Endothelial cell of umbilical vein (primary cell): ENCODE measurements around the gene TMEM151A. TPM values are rescaled to one million over a fixed set of nuclear protein-coding genes. Genes with fewer than 3 reads are reported as not detected.

Experiments used
- BruUV-seq: library from RNA; stranded (reverse); fragments of 400-500 nt; replicated peaks from 2 replicates; lab custom pipeline; 2021; lab: Mats Ljungman, UMichigan
- CTCF ChIA-PET: fragments of 300-600, 350-600 bp; sonication (Branson Sonifier 250); formaldehyde crosslinking; loops from one replicate; lab custom pipeline; 2021; ENCODE audit warnings: antibody characterized with exemption, inconsistent platforms; lab: Charles Lee
- POLR2A ChIA-PET: fragments of 300-600, 350-600 bp; sonication (Branson Sonifier 250); formaldehyde crosslinking; loops from one replicate; lab custom pipeline; 2021; ENCODE audit warnings: antibody characterized with exemption, inconsistent platforms; lab: Charles Lee
- DNase-seq: peaks from one replicate; pipeline ENCODE4 v3.0.0-alpha.2; 2011; ENCODE audit warnings: low read depth, low spot score
- FAIRE-seq: peaks from 2 replicates; lab custom pipeline; 2011; peaks lifted over from hg19 to GRCh38; lab: Jason Lieb, UNC
- H2AFZ ChIP-seq: 2 replicates; pipeline ENCODE4 v1.6.0; 2012; ENCODE audit warnings: low read depth, low read length, control low read depth, inconsistent platforms
- H3K27ac ChIP-seq: 2 replicates; pipeline ENCODE4 v1.5.1; 2011; ENCODE audit warnings: low read depth, mild to moderate bottlenecking, control low read depth, low read length, moderate library complexity; ENCODE audit not compliant: insufficient read depth
- H3K27me3 ChIP-seq, 2 experiments: 2 replicates each; pipeline versions ENCODE4 v1.6.0 to v1.6.1; 2011; ENCODE audit warnings: low read length in 2 of 2, mixed read lengths in 1 of 2; ENCODE audit not compliant: control insufficient read depth in 2 of 2, insufficient read depth in 2 of 2
- H3K36me3 ChIP-seq, 2 experiments: 2 replicates in 1 of 2; 3 replicates in 1 of 2; pipeline ENCODE4 v1.5.1; 2011; ENCODE audit warnings: low read length in 2 of 2, mild to moderate bottlenecking in 1 of 2, moderate library complexity in 1 of 2; ENCODE audit not compliant: control insufficient read depth in 2 of 2, insufficient read depth in 2 of 2; ENCODE audit errors: extremely low read depth in 1 of 2
- H3K4me1 ChIP-seq: 3 replicates; pipeline ENCODE4 v1.5.1; 2011; ENCODE audit warnings: mild to moderate bottlenecking, low read length; ENCODE audit not compliant: control insufficient read depth, insufficient read depth; ENCODE audit errors: extremely low read depth
- H3K4me2 ChIP-seq: 2 replicates; pipeline ENCODE4 v1.6.1; 2011; ENCODE audit warnings: low read length, control low read depth, mixed read lengths; ENCODE audit not compliant: insufficient read depth
- H3K4me3 ChIP-seq, 3 experiments: fragments of 200-600 bp in 1 of 3; sonication (generic), shearing (Covaris generic) in 1 of 3; replicated peaks in 1 of 3; 2 replicates each; pipeline ENCODE4 v1.5.1; 2011 to 2016; ENCODE audit warnings: control low read depth in 3 of 3, low read length in 3 of 3, mild to moderate bottlenecking in 2 of 3, inconsistent platforms in 1 of 3, low read depth in 1 of 3, moderate library complexity in 1 of 3; ENCODE audit not compliant: insufficient read depth in 1 of 3
- H3K79me2 ChIP-seq: 2 replicates; pipeline ENCODE4 v1.6.0; 2012; ENCODE audit warnings: low read length, inconsistent platforms; ENCODE audit not compliant: control insufficient read depth, insufficient read depth
- H3K9ac ChIP-seq: replicated peaks from 2 replicates; pipeline ENCODE3; 2011; ENCODE audit warnings: low read length, control low read depth; ENCODE audit not compliant: insufficient read depth; ENCODE audit errors: extremely low read depth
- H3K9me1 ChIP-seq: replicated peaks from 3 replicates; pipeline ENCODE4 v1.6.0; 2011; ENCODE audit warnings: mild to moderate bottlenecking, low read length; ENCODE audit not compliant: control insufficient read depth, insufficient read depth; ENCODE audit errors: extremely low read depth
- H3K9me3 ChIP-seq: replicated peaks from 2 replicates; pipeline ENCODE4 v1.5.1; 2012; ENCODE audit warnings: low read length, inconsistent platforms; ENCODE audit not compliant: control insufficient read depth, insufficient read depth
- H4K20me1 ChIP-seq: replicated peaks from 2 replicates; pipeline ENCODE3; 2011; ENCODE audit warnings: mild to moderate bottlenecking, low read length; ENCODE audit not compliant: control insufficient read depth, insufficient read depth; ENCODE audit errors: extremely low read depth
- CTCF ChIP-seq, 2 donors: IDR thresholded peaks; 1 replicate in 1 of 2; 2 replicates in 1 of 2; pipeline ENCODE4 v1.5.1; 2011; ENCODE audit warnings: low read length in 2 of 2, mild to moderate bottlenecking in 2 of 2, moderate library complexity in 2 of 2, control low read depth in 1 of 2, inconsistent platforms in 1 of 2, low read depth in 1 of 2; ENCODE audit not compliant: insufficient read depth in 1 of 2; ENCODE audit errors: extremely low read depth in 1 of 2
- EZH2 ChIP-seq: IDR thresholded peaks from 2 replicates; pipeline ENCODE4 v1.6.1; 2012; ENCODE audit warnings: borderline replicate concordance, low read depth, mild to moderate bottlenecking, moderate library complexity, low read length, inconsistent platforms; ENCODE audit not compliant: severe bottlenecking
- GATA2 ChIP-seq: IDR thresholded peaks from 2 replicates; pipeline ENCODE4 v1.7.0; 2011; ENCODE audit warnings: low read depth, mild to moderate bottlenecking, moderate library complexity, mixed read lengths, low read length; ENCODE audit not compliant: insufficient read length, insufficient read depth
- JUN ChIP-seq: IDR thresholded peaks from 2 replicates; pipeline ENCODE4 v1.6.1; 2011; ENCODE audit warnings: borderline replicate concordance, low read depth; ENCODE audit not compliant: insufficient read length, insufficient read depth
- POLR2A ChIP-seq: IDR thresholded peaks from 2 replicates; pipeline ENCODE4 v1.6.1; 2012; ENCODE audit warnings: low read depth, mild to moderate bottlenecking, control low read depth, low read length
- POLR2AphosphoS5 ChIP-seq: IDR thresholded peaks from 2 replicates; pipeline ENCODE4 v1.6.1; 2012; ENCODE audit warnings: low read depth, mild to moderate bottlenecking, control low read depth, low read length, moderate library complexity; ENCODE audit not compliant: insufficient read depth
- dilution Hi-C: fragments of 300-500 bp; cut with MboI; formaldehyde crosslinking; loops from one replicate; pipeline ENCODE4 v1.15.0; 2019; ENCODE audit warnings: low sequenced_read_pairs; ENCODE audit not compliant: extremely low pct_ligation_motif_present
- intact Hi-C: fragments of 100-400 bp; cut with micrococcal nuclease; formaldehyde crosslinking; loops from one replicate; pipeline ENCODE4 v1.10.0; 2022
- polyA plus RNA-seq, 4 experiments: library from polyadenylated mRNA; depleted of rRNA in 3 of 4; stranded (reverse) in 3 of 4; unstranded in 1 of 4; fragments of >200 nt; gene quantifications; 2 replicates each; pipeline versions ENCODE4 v1.2.1 to v1.2.3, GENCODE V29; 2011 to 2012; ENCODE audit warnings: missing spikeins in 1 of 4
- total RNA-seq: library from RNA; stranded (reverse); gene quantifications from 2 replicates; pipeline ENCODE4 v1.2.3, GENCODE V29; 2021

TMEM151A gene
- total and polyA plus RNA-seq, 2 donors (not counting 3 experiments of a cell fraction or from before 2014, with no cell fraction given): not detected

GRCh38 chr11:66326261-66327111 lies 34.8 kb downstream of the TMEM151A start:
- no peak overlapping the region for H3K4me2 ChIP-seq
- intact Hi-C loops: no loop called here
- no peaks in the 10 kb centered on the region for H3K9me1 ChIP-seq
- no peaks in the 10 kb centered on the region for H4K20me1 ChIP-seq
- ChIA-PET POLR2A (interaction anchor here (1.3 kb wide), 1 partner anchor 15 kb away, joined by 4 read pairs; no protein-coding TSS in a partner anchor), CTCF (interaction anchor here (0.6 to 4.0 kb wide), 4 partner anchors 9 to 17 kb away, joined by 3 to 56 read pairs (median 6); partner anchors contain the start of genes CD248 and RIN1)
- H3K27ac ChIP-seq: no peak overlapping the region
- H3K79me2 ChIP-seq: no peaks in the 10 kb centered on the region
- H3K4me1 ChIP-seq: peaks cover 7% of the 10 kb centered on the region
- H3K9ac ChIP-seq: no peak overlapping the region
- FAIRE-seq (no peak), DNase-seq (no peak)
- TF ChIP-seq POLR2AphosphoS5 (no peak), POLR2A (no peak), JUN (no peak), GATA2 (no peak), CTCF (IDR thresholded peaks at IDR 0.05; ENCODE audit: extremely low read depth in 1 of 2, insufficient read depth in 1 of 2, low read depth in 1 of 2, low read length in 2 of 2) (no peak), EZH2 (no peak)
- no TSS peak for BruUV-seq
- H3K36me3 ChIP-seq: no peaks in the 10 kb centered on the region
- no peaks in the 10 kb centered on the region for H3K27me3 ChIP-seq
- H2AFZ ChIP-seq: no peak overlapping the region
- dilution Hi-C loops: no loop called here
- no peaks in the 10 kb centered on the region for H3K9me3 ChIP-seq
- H3K4me3 ChIP-seq: no peak overlapping the region
